Omental fat pad (tissue), 4 donors: ENCODE measurements around the gene APOM. TPM values are rescaled to one million over a fixed set of nuclear protein-coding genes. Genes with fewer than 3 reads are reported as not detected.

ENCODE experiments used
- ATAC-seq: fragments of 150-250 bp; one replicate; pipeline ENCODE4 v1.9.1; 2016; ENCODE audit warnings: mild to moderate bottlenecking, moderate library complexity; ENCODE audit not compliant: low FRiP score
- DNase-seq: peaks from one replicate; pipeline ENCODE4 v3.0.0-alpha.2; 2019; ENCODE audit warnings: low spot score
- total RNA-seq, 4 donors: library from RNA; depleted of rRNA; stranded (reverse); fragments of >200 nt; gene quantifications; one replicate each; pipeline ENCODE4 v1.1.0, GENCODE V29; 2016
- TF ChIP-seq, protein P1 (sequence below), 3 donors: fragments of 450-650 bp; IDR thresholded peaks; one replicate each; pipeline ENCODE4 v1.5.1; 2016 to 2017; ENCODE audit warnings: antibody characterized with exemption in 3 of 3, mild to moderate bottlenecking in 3 of 3, moderate library complexity in 2 of 3

APOM gene
- total RNA-seq, 4 donors from 2014 or later: 2.4 to 5.0 (median 3.6) TPM

DNA sequence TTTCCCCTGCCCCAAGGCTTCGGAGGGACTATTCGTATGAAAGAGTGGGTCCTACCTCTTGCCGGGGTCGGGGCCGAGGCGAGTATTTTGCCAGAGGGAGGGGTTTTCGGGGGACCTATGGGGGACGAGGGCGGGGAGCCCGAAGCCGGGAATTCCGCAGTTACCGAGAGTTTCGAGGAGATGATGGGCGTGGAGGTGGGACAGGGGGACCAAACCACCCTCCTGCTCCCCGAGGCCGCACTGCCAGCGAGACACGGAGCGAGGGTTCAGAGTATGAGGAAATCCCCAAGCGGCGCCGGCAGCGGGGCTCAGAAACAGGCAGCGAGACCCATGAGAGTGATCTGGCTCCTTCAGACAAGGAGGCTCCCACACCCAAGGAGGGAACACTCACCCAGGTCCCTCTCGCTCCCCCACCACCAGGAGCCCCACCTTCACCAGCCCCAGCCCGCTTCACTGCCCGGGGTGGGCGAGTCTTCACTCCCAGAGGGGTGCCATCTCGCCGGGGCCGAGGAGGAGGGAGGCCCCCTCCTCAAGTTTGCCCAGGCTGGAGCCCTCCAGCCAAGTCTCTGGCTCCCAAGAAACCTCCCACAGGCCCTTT, 23.9 kb upstream of the APOM start:
- no peak for ATAC-seq
- DNase-seq: no peak

DNA sequence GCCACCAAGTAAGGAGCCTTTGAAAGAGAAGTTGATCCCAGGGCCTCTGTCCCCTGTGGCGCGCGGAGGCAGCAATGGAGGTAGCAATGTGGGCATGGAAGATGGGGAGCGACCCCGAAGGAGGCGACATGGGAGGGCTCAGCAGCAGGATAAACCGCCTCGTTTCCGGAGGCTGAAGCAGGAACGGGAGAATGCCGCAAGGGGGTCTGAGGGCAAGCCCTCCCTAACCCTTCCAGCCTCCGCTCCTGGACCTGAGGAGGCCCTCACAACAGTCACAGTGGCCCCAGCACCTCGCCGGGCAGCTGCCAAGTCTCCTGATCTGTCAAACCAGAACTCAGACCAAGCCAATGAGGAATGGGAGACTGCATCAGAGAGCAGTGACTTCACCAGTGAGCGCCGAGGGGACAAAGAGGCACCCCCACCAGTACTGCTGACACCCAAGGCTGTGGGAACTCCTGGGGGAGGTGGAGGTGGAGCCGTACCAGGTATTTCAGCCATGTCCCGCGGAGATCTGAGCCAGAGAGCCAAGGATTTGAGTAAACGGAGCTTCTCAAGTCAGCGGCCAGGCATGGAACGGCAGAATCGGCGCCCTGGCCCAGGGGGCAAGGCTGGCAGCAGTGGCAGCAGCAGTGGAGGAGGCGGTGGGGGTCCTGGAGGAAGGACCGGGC, 23.3 kb upstream of the APOM start:
- no peak for DNase-seq
- TF ChIP-seq, protein P1, sequence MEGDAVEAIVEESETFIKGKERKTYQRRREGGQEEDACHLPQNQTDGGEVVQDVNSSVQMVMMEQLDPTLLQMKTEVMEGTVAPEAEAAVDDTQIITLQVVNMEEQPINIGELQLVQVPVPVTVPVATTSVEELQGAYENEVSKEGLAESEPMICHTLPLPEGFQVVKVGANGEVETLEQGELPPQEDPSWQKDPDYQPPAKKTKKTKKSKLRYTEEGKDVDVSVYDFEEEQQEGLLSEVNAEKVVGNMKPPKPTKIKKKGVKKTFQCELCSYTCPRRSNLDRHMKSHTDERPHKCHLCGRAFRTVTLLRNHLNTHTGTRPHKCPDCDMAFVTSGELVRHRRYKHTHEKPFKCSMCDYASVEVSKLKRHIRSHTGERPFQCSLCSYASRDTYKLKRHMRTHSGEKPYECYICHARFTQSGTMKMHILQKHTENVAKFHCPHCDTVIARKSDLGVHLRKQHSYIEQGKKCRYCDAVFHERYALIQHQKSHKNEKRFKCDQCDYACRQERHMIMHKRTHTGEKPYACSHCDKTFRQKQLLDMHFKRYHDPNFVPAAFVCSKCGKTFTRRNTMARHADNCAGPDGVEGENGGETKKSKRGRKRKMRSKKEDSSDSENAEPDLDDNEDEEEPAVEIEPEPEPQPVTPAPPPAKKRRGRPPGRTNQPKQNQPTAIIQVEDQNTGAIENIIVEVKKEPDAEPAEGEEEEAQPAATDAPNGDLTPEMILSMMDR (IDR thresholded peaks at IDR 0.05): no peak
- no peak for ATAC-seq

More for the DNA sequence above, 23.9 kb upstream of the APOM start:
- TF ChIP-seq, protein P1 (IDR thresholded peaks at IDR 0.05): no peak

DNA sequence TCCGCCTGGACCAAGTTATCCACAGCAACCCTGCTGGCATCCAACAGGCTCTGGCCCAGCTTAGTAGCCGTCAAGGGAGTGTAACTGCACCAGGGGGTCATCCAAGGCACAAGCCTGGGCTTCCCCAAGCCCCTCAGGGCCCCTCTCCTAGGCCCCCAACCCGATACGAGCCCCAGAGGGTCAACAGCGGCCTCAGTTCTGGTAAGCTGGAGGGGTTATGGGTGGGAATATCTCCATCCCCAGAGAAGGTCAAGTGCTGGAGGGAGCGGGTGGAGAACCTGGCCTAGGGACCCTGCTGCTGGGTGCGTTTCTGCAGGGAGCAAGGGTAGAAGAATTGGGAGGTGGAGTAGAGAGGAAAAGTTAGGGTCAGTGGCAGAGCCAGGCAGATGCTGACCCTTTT, 22.2 kb upstream of the APOM start:
- TF ChIP-seq, protein P1 (IDR thresholded peaks at IDR 0.05): no peak
- DNase-seq (no peak), ATAC-seq (no peak)

DNA sequence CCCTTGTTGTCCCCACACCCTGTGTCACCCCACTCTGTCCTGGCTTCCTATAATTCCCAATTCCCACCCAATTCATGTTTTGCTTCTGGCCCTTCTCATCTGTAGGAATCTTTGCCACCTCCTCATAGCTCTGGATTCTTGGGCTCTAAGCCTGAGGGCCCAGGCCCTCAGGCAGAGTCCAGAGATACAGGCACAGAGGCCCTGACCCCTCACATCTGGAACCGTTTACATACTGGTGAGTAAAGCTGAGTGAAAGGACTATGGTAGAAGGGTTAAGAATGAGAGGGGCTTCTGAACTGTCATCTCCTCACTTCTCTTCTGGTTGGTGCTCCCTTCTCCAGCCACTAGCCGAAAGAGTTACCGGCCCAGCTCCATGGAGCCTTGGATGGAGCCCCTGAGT, 21.6 kb upstream of the APOM start:
- TF ChIP-seq, protein P1 (IDR thresholded peaks at IDR 0.05): no peak
- ATAC-seq: no peak
- no peak for DNase-seq

DNA sequence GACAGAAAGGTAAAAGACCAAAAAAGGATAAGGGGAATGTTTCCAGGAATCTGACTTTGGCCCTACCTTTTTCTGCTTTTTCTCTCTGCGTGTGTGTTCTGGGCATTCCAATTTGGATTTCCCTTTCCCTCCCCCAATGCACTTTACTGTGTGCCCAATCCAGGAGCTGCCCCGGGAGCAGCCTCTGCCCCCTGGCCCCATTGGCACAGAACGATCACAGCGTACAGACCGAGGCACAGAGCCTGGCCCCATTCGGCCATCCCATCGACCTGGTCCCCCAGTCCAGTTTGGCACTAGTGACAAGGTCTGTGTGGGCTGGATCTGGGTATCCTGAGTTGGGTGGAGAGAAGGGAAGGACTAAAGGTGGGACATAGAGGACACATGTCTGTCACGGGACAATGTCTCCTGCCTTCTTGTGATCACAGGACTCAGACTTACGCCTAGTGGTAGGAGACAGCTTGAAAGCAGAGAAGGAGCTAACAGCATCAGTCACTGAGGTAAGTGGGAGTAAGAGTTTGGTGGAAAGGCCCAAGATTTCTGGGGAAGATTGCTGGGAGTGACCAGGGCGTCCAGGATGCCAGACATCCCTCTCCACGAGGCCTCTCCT, 20.6 kb upstream of the APOM start:
- TF ChIP-seq, protein P1 (IDR thresholded peaks at IDR 0.05): no peak
- ATAC-seq (no peak), DNase-seq (no peak)

DNA sequence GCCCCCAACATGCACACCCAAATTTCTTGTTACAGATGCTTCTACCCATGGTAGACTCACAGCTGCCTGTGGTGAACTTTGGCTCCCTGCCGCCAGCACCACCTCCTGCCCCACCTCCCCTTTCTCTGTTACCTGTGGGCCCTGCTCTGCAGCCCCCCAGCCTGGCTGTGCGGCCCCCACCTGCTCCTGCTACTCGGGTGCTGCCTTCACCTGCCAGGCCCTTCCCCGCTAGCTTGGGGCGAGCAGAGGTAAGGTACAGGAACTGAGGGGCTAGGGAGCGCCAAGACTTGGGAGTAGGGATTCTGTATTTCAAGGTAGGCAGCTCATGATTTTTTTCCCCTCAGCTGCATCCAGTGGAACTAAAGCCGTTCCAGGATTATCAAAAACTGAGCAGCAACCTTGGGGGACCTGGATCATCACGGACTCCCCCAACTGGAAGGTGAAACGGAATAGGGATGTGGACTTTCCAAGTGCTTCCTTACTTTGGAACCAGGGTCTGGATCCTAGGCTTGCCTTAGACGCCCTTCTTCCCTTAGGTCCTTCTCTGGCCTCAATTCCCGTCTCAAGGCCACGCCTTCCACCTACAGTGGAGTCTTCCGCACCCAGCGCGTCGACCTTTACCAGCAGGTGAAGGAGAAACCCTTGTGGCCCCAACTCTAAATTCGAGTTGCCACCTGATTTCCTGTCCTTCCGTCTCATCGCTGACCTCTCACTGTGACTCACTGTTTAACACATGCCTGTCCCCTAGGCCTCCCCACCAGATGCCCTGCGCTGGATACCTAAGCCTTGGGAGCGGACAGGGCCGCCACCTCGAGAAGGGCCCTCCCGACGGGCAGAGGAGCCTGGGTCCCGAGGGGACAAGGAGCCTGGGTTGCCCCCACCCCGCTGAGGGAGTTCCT, 18.7 kb upstream of the APOM start:
- TF ChIP-seq, protein P1 (IDR thresholded peaks at IDR 0.05): no peak
- no peak for ATAC-seq
- DNase-seq: no peak
